H1 (cell line): ENCODE measurements around the gene GCAT. TPM values are rescaled to one million over a fixed set of nuclear protein-coding genes. Genes with fewer than 3 reads are reported as not detected.

Source experiments
- CTCF ChIA-PET: fragments of 300-600 bp; sonication (Branson Sonifier 250); formaldehyde crosslinking; loops from one replicate; lab custom pipeline; 2021; ENCODE audit not compliant: partially characterized antibody; lab: Charles Lee
- POLR2A ChIA-PET: fragments of 300-600 bp; sonication (Branson Sonifier 250); formaldehyde crosslinking; loops from one replicate; lab custom pipeline; 2021; ENCODE audit warnings: inconsistent platforms; ENCODE audit not compliant: partially characterized antibody; lab: Charles Lee
- DNase-seq, 2 experiments: peaks; one replicate each; pipeline versions ENCODE4 v3.0.0 to v3.0.0-alpha.2; 2010 to 2022; ENCODE audit warnings: low spot score in 2 of 2, low read depth in 1 of 2, mixed read lengths in 1 of 2
- FAIRE-seq: peaks from 2 replicates; lab custom pipeline; 2011; peaks lifted over from hg19 to GRCh38; lab: Jason Lieb, UNC
- H2AFZ ChIP-seq: 2 replicates; pipeline ENCODE4 v1.8.1; 2012; ENCODE audit warnings: low read length, inconsistent platforms
- H2AK5ac ChIP-seq: 2 replicates; pipeline ENCODE4 v1.6.1; 2013; ENCODE audit warnings: low read depth, low read length
- H2BK120ac ChIP-seq: replicated peaks from 2 replicates; pipeline ENCODE3; 2013; ENCODE audit warnings: low read depth, low read length, inconsistent platforms
- H2BK12ac ChIP-seq: 2 replicates; pipeline ENCODE4 v1.6.1; 2013; ENCODE audit warnings: low read depth, low read length
- H2BK15ac ChIP-seq: 2 replicates; pipeline ENCODE4 v1.6.1; 2013; ENCODE audit warnings: low read length
- H2BK20ac ChIP-seq: 2 replicates; pipeline ENCODE4 v1.6.1; 2013; ENCODE audit warnings: low read length
- H2BK5ac ChIP-seq: 2 replicates; pipeline ENCODE4 v1.6.1; 2013; ENCODE audit warnings: low read depth, low read length
- H3K14ac ChIP-seq: 2 replicates; pipeline ENCODE4 v1.6.1; 2013; ENCODE audit warnings: inconsistent platforms; ENCODE audit not compliant: insufficient read length
- H3K18ac ChIP-seq: 2 replicates; pipeline ENCODE4 v1.6.1; 2013; ENCODE audit warnings: low read length; ENCODE audit errors: extremely low read depth
- H3K23ac ChIP-seq: 2 replicates; pipeline ENCODE4 v1.6.1; 2013; ENCODE audit warnings: inconsistent platforms; ENCODE audit not compliant: insufficient read length
- H3K23me2 ChIP-seq: 2 replicates; pipeline ENCODE4 v1.6.1; 2013; ENCODE audit warnings: low read depth, low read length
- H3K27ac ChIP-seq: 2 replicates; pipeline ENCODE4 v1.6.1; 2011; ENCODE audit warnings: low read depth, low read length, inconsistent platforms
- H3K27me3 ChIP-seq, 4 experiments: replicated peaks in 1 of 4; 1 replicate in 1 of 4; 2 replicates in 3 of 4; pipeline versions ENCODE4 v1.6.1 to v1.8.1; 2011 to 2013; ENCODE audit warnings: low read length in 3 of 4, mild to moderate bottlenecking in 3 of 4, inconsistent platforms in 2 of 4, mixed read lengths in 2 of 4, moderate library complexity in 1 of 4; ENCODE audit not compliant: control insufficient read depth in 3 of 4, insufficient read depth in 3 of 4; ENCODE audit errors: extremely low read depth in 1 of 4
- H3K36me3 ChIP-seq, 4 experiments: 2 replicates each; pipeline versions ENCODE4 v1.6.1 to v1.8.1; 2011 to 2013; ENCODE audit warnings: mild to moderate bottlenecking in 4 of 4, low read length in 3 of 4, moderate library complexity in 2 of 4, control low read depth in 1 of 4, inconsistent platforms in 1 of 4; ENCODE audit not compliant: insufficient read depth in 4 of 4, control insufficient read depth in 2 of 4
- H3K4ac ChIP-seq: replicated peaks from 2 replicates; pipeline ENCODE3; 2013; ENCODE audit warnings: low read length, low read depth, mixed read lengths, inconsistent platforms; ENCODE audit not compliant: insufficient read length
- H3K4me1 ChIP-seq, 4 experiments: replicated peaks in 1 of 4; 1 replicate in 1 of 4; 2 replicates in 3 of 4; pipeline versions ENCODE4 v1.6.1 to v1.8.1; 2011 to 2013; ENCODE audit warnings: low read length in 3 of 4, inconsistent platforms in 2 of 4, mixed read lengths in 1 of 4; ENCODE audit not compliant: insufficient read depth in 4 of 4, control insufficient read depth in 3 of 4
- H3K4me2 ChIP-seq, 2 experiments: 2 replicates each; pipeline versions ENCODE4 v1.6.1 to v1.8.1; 2011 to 2013; ENCODE audit warnings: low read depth in 2 of 2, low read length in 2 of 2, control low read depth in 1 of 2, inconsistent platforms in 1 of 2, mild to moderate bottlenecking in 1 of 2; ENCODE audit not compliant: insufficient read depth in 1 of 2
- H3K4me3 ChIP-seq, 4 experiments: fragments of 200-600, 300-600 bp in 1 of 4; sonication (generic), shearing (Covaris generic), sonication (Bioruptor Twin) in 1 of 4; 2 replicates each; pipeline versions ENCODE4 v1.5.1 to v1.8.1; 2011 to 2016; ENCODE audit warnings: low read length in 4 of 4, low read depth in 3 of 4, control low read depth in 2 of 4, inconsistent platforms in 2 of 4, mild to moderate bottlenecking in 2 of 4, mixed read lengths in 1 of 4, moderate library complexity in 1 of 4; ENCODE audit not compliant: insufficient read depth in 2 of 4; ENCODE audit errors: extremely low read depth in 1 of 4
- H3K56ac ChIP-seq: replicated peaks from 2 replicates; pipeline ENCODE3; 2013; ENCODE audit warnings: low read depth, mild to moderate bottlenecking, mixed read lengths, low read length, inconsistent platforms; ENCODE audit not compliant: insufficient read length
- H3K79me1 ChIP-seq: 2 replicates; pipeline ENCODE4 v1.6.1; 2013; ENCODE audit warnings: low read depth, low read length, control low read depth
- H3K79me2 ChIP-seq, 2 experiments: 2 replicates each; pipeline versions ENCODE4 v1.6.1 to v1.8.1; 2012 to 2013; ENCODE audit warnings: low read length in 2 of 2, mild to moderate bottlenecking in 2 of 2, inconsistent platforms in 1 of 2; ENCODE audit not compliant: insufficient read depth in 2 of 2, control insufficient read depth in 1 of 2
- H3K9ac ChIP-seq, 4 experiments: replicated peaks in 1 of 4; 1 replicate in 1 of 4; 2 replicates in 3 of 4; pipeline versions ENCODE4 v1.6.1 to v1.8.1; 2011 to 2013; ENCODE audit warnings: low read depth in 3 of 4, low read length in 3 of 4, control low read depth in 2 of 4, mild to moderate bottlenecking in 2 of 4, moderate library complexity in 2 of 4, inconsistent platforms in 1 of 4; ENCODE audit errors: extremely low read depth in 1 of 4
- H3K9me3 ChIP-seq, 2 experiments: 2 replicates each; pipeline versions ENCODE4 v1.6.1 to v1.8.1; 2012 to 2013; ENCODE audit warnings: mild to moderate bottlenecking in 2 of 2, moderate library complexity in 2 of 2, control low read depth in 1 of 2, inconsistent platforms in 1 of 2, low read depth in 1 of 2, low read length in 1 of 2, mixed read lengths in 1 of 2; ENCODE audit not compliant: insufficient read depth in 2 of 2
- H4K20me1 ChIP-seq, 2 experiments: replicated peaks in 1 of 2; 2 replicates each; pipeline versions ENCODE3 to v1.8.1; 2011 to 2013; ENCODE audit warnings: inconsistent platforms in 2 of 2, low read length in 2 of 2, mild to moderate bottlenecking in 1 of 2; ENCODE audit not compliant: insufficient read depth in 2 of 2, control insufficient read depth in 1 of 2
- H4K5ac ChIP-seq: 2 replicates; pipeline ENCODE4 v1.6.1; 2013; ENCODE audit warnings: low read length, low read depth, mixed read lengths, inconsistent platforms; ENCODE audit not compliant: insufficient read length
- H4K8ac ChIP-seq: 2 replicates; pipeline ENCODE4 v1.8.0; 2013; ENCODE audit warnings: mild to moderate bottlenecking, moderate library complexity, low read length, inconsistent platforms; ENCODE audit not compliant: insufficient read depth; ENCODE audit errors: extremely low read depth
- H4K91ac ChIP-seq: replicated peaks from 2 replicates; pipeline ENCODE3; 2013; ENCODE audit warnings: low read length, mixed read lengths, inconsistent platforms; ENCODE audit not compliant: insufficient read length
- CTCF ChIP-seq, 3 experiments: IDR thresholded peaks; 1 replicate in 2 of 3; 2 replicates in 1 of 3; pipeline versions ENCODE4 v1.5.1 to v1.6.1; 2011; ENCODE audit warnings: low read length in 3 of 3, mild to moderate bottlenecking in 3 of 3, inconsistent platforms in 2 of 3, low read depth in 1 of 3, moderate library complexity in 1 of 3; ENCODE audit not compliant: insufficient read depth in 1 of 3; ENCODE audit errors: control extremely low read depth in 1 of 3
- RAD21 ChIP-seq, 2 experiments: IDR thresholded peaks in 1 of 2; conservative IDR thresholded peaks in 1 of 2; 2 replicates each; pipeline ENCODE4 v1.6.1; 2011; ENCODE audit warnings: low read depth in 2 of 2, low read length in 2 of 2, improper control_type of control experiment in 1 of 2, inconsistent platforms in 1 of 2, mild to moderate bottlenecking in 1 of 2, moderate library complexity in 1 of 2
- RBBP5 ChIP-seq: IDR thresholded peaks from 2 replicates; pipeline ENCODE4 v1.7.1; 2012; ENCODE audit warnings: low read depth, mild to moderate bottlenecking, inconsistent platforms, low read length, moderate library complexity, borderline replicate concordance
- WGBS, 2 experiments: shearing (Covaris generic) in 1 of 2; methylation state at CpG; one replicate each; pipeline versions ENCODE4 v1.1.6 to v1.1.7; 2013 to 2015; ENCODE audit warnings: low lambda C conversion rate in 2 of 2, mixed read lengths in 2 of 2, inconsistent platforms in 1 of 2, low coverage in 1 of 2, missing lambda C conversion rate in 1 of 2; ENCODE audit not compliant: insufficient replicate concordance in 2 of 2, insufficient coverage in 1 of 2, insufficient read length in 1 of 2; ENCODE audit errors: extremely low coverage in 1 of 2, missing lambda C conversion rate in 1 of 2; 5-methylcytosine and 5-hydroxymethylcytosine counted together
- polyA plus RNA-seq, 7 experiments: library from polyadenylated mRNA; depleted of rRNA in 3 of 7; stranded (reverse) in 5 of 7; unstranded in 2 of 7; fragments of >200 nt in 5 of 7; fragments of 200-250 nt in 2 of 7; gene quantifications; 1 replicate in 5 of 7; 2 replicates in 1 of 7; 4 replicates in 1 of 7; pipeline versions ENCODE4 v1.2.1 to v1.2.3, GENCODE V29; 2011 to 2013; ENCODE audit warnings: missing spikeins in 2 of 7, mixed read lengths in 2 of 7
- total RNA-seq: library from RNA; stranded (reverse); fragmentation: NEBNext Ultra II Directional; extraction: Animal tissue kit (Norgen Biotek cat#: 25700); gene quantifications from 2 replicates; pipeline ENCODE4 v1.2.1, GENCODE V29; 2021

GCAT gene
- total and polyA plus RNA-seq, 2 of the 8 experiments (the other 6 are each of a cell fraction or from before 2014, with no cell fraction given) = 24.3 to 47.5 TPM

- POLR2A ChIA-PET = interaction anchor here (0.8 to 3.4 kb wide), 6 partner anchors 8 to 38 kb away, joined by 3 to 12 read pairs (median 6); no protein-coding TSS in a partner anchor
- H3K23me2 ChIP-seq = no peaks in the 10 kb centered on the region
- peaks cover 0 to 8% of the 10 kb centered on the region in 2 experiments for H4K20me1 ChIP-seq
Measured at GRCh38 chr22:37768273-37768672, 39.5 kb upstream of the GCAT start.

More at GRCh38 chr22:37768273-37768672, 39.5 kb upstream of the GCAT start:
- no peak overlapping the region for H2AK5ac ChIP-seq
- FAIRE-seq (no peak), DNase-seq (peak in 1 of 2 experiments; percentile 62)
- no peak overlapping the region for H2BK5ac ChIP-seq
- H3K4ac ChIP-seq = no peak overlapping the region
- H3K4me1 ChIP-seq = no peaks in the 10 kb centered on the region
- no peaks in the 10 kb centered on the region for H3K9me3 ChIP-seq
- H2BK15ac ChIP-seq = no peak overlapping the region
- peaks cover 0 to 19% (median 9%) of the 10 kb centered on the region in 4 experiments; a peak in 5 of 8 replicates for H3K36me3 ChIP-seq
- no peak overlapping the region for H2AFZ ChIP-seq
- H3K23ac ChIP-seq = no peak overlapping the region
- H4K5ac ChIP-seq = no peak overlapping the region
- H3K27ac ChIP-seq = no peak overlapping the region
- H3K4me3 ChIP-seq = no peak overlapping the region
- H3K56ac ChIP-seq = no peak overlapping the region
- H2BK12ac ChIP-seq = no peak overlapping the region
- no peak overlapping the region for H3K18ac ChIP-seq
- no peaks in the 10 kb centered on the region; a peak in 2 of 7 replicates for H3K27me3 ChIP-seq
- H3K79me2 ChIP-seq = no peaks in the 10 kb centered on the region
- CTCF ChIA-PET = interaction anchor here (0.7 to 6.3 kb wide), 21 partner anchors 9 to 170 kb away, joined by 3 to 75 read pairs (median 4); no protein-coding TSS in a partner anchor
- H2BK120ac ChIP-seq = no peak overlapping the region
- peak; percentile 16 to 40; a peak in 3 of 4 replicates for TF ChIP-seq RAD21 (IDR thresholded peaks at IDR 0.05 in 1 of 2, conservative IDR thresholded peaks at IDR 0.05 in 1 of 2; ENCODE audit: low read depth in 2 of 2, low read length in 2 of 2)
- no peak for TF ChIP-seq RBBP5
- peak; percentile 41 to 61 (median 56); a peak in 3 of 4 replicates for TF ChIP-seq CTCF (IDR thresholded peaks at IDR 0.05; ENCODE audit: control extremely low read depth in 1 of 3, insufficient read depth in 1 of 3, low read depth in 1 of 3, low read length in 3 of 3)
- H3K9ac ChIP-seq = no peak overlapping the region
- H4K8ac ChIP-seq = peak overlapping the region; percentile 16; the same call in 1 of the 2 replicates
- no peak overlapping the region for H3K4me2 ChIP-seq
- WGBS, 2 experiments = 97% methylated on average over 3 of the region's 3 CpGs; no CpG with 5 or more reads in 1 of the 2 experiments
- no peak overlapping the region for H4K91ac ChIP-seq
- H3K14ac ChIP-seq = no peak overlapping the region
- no peak overlapping the region for H2BK20ac ChIP-seq
- no peaks in the 10 kb centered on the region for H3K79me1 ChIP-seq
